SK-N-SH treated with all-trans-retinoic acid at 6 μM for 48 hours (cell line): ENCODE data around the gene FAM184B.
A peak's percentile ranks its signal among the peaks of the same experiment; 100 is the strongest.

ENCODE experiments used
- ATAC-seq: fragments of 200-7000 bp; cut with Tn5 transposase; 3 replicates; pipeline ENCODE4 v1.9.1; 2020; ENCODE audit warnings: mild to moderate bottlenecking, moderate library complexity
- ARNTL ChIP-seq: fragments of 450-650 bp; formaldehyde crosslinking; IDR thresholded peaks from 2 replicates; pipeline ENCODE4 v1.5.0; 2020; ENCODE audit warnings: low read depth, mild to moderate bottlenecking, moderate library complexity, borderline replicate concordance
- CREB5 ChIP-seq: fragments of 250-450 bp; sonication (Bioruptor Pico); IDR thresholded peaks from 2 replicates; pipeline ENCODE4 v1.5.1; 2020; ENCODE audit warnings: low read depth, mild to moderate bottlenecking, moderate library complexity
- CSRNP3 ChIP-seq: fragments of 250-450 bp; sonication (Bioruptor Pico); IDR thresholded peaks from 2 replicates; pipeline ENCODE4 v1.5.1; 2021; ENCODE audit warnings: mild to moderate bottlenecking, moderate library complexity
- ESRRG ChIP-seq: fragments of 250-450 bp; sonication (Bioruptor Pico); IDR thresholded peaks from 2 replicates; pipeline ENCODE4 v1.6.1; 2021; ENCODE audit warnings: mild to moderate bottlenecking
- GLIS3 ChIP-seq: fragments of 250-450 bp; sonication (Bioruptor Pico); IDR thresholded peaks from 2 replicates; pipeline ENCODE4 v1.5.0; 2020; ENCODE audit warnings: mild to moderate bottlenecking, moderate library complexity
- ISL1 ChIP-seq: fragments of 250-450 bp; sonication (Bioruptor Pico); IDR thresholded peaks from 2 replicates; pipeline ENCODE4 v2.1.2; 2022; ENCODE audit warnings: mild to moderate bottlenecking, moderate library complexity
- PATZ1 ChIP-seq: fragments of 250-450 bp; sonication (Bioruptor Pico); IDR thresholded peaks from 2 replicates; pipeline ENCODE4 v1.8.0; 2020; ENCODE audit warnings: mild to moderate bottlenecking, moderate library complexity, borderline replicate concordance
- POU6F1 ChIP-seq: fragments of 250-450 bp; sonication (Bioruptor Pico); IDR thresholded peaks from 2 replicates; pipeline ENCODE4 v1.8.0; 2021; ENCODE audit warnings: low read depth, mild to moderate bottlenecking, moderate library complexity, borderline replicate concordance
- PPARA ChIP-seq: fragments of 250-450 bp; sonication (Bioruptor Pico); IDR thresholded peaks from 2 replicates; pipeline ENCODE4 v1.5.0; 2020; ENCODE audit warnings: mild to moderate bottlenecking, borderline replicate concordance
- TCF4 ChIP-seq: fragments of 250-450 bp; sonication (Bioruptor Pico); IDR thresholded peaks from 2 replicates; pipeline ENCODE4 v1.8.0; 2021; ENCODE audit warnings: mild to moderate bottlenecking, moderate library complexity, borderline replicate concordance
- TOX ChIP-seq: fragments of 250-450 bp; sonication (Bioruptor Pico); IDR thresholded peaks from 2 replicates; pipeline ENCODE4 v1.8.0; 2021; ENCODE audit warnings: mild to moderate bottlenecking, moderate library complexity, borderline replicate concordance
- TSHZ2 ChIP-seq: fragments of 250-450 bp; sonication (Bioruptor Pico); IDR thresholded peaks from 2 replicates; pipeline ENCODE4 v1.5.0; 2020; ENCODE audit warnings: mild to moderate bottlenecking, moderate library complexity
- ZC3H10 ChIP-seq: fragments of 250-450 bp; sonication (Bioruptor Pico); IDR thresholded peaks from 2 replicates; pipeline ENCODE4 v1.5.1; 2021; ENCODE audit warnings: mild to moderate bottlenecking, moderate library complexity
- ZFP3 ChIP-seq: fragments of 250-450 bp; sonication (Bioruptor Pico); IDR thresholded peaks from 2 replicates; pipeline ENCODE4 v1.5.0; 2020; ENCODE audit warnings: mild to moderate bottlenecking, moderate library complexity
- ZNF565 ChIP-seq: fragments of 450-650 bp; formaldehyde crosslinking; conservative IDR thresholded peaks from 2 replicates; pipeline ENCODE4 v1.5.0; 2020; ENCODE audit warnings: low read depth, mild to moderate bottlenecking, moderate library complexity
- ZNF70 ChIP-seq: fragments of 450-650 bp; formaldehyde crosslinking; IDR thresholded peaks from 2 replicates; pipeline ENCODE4 v1.5.0; 2020; ENCODE audit warnings: mild to moderate bottlenecking, moderate library complexity

The FAM184B gene

GRCh38 chr4:17636341-17636695 lies 145.1 kb downstream of the FAM184B start:
- ATAC-seq, result peak; percentile 31
- no peak for TF ChIP-seq ESRRG (CRISPR knock-in tag)
- no peak for TF ChIP-seq ZNF70
- no peak for TF ChIP-seq ZFP3 (CRISPR knock-in tag)
- no peak for TF ChIP-seq TOX (CRISPR knock-in tag)
- no peak for TF ChIP-seq PPARA
- no peak for TF ChIP-seq CSRNP3 (CRISPR knock-in tag)
- no peak for TF ChIP-seq GLIS3 (CRISPR knock-in tag)
- TF ChIP-seq TSHZ2, result no peak
- TF ChIP-seq CREB5 (CRISPR knock-in tag), result no peak
- no peak for TF ChIP-seq ISL1 (CRISPR knock-in tag)
- no peak for TF ChIP-seq ZC3H10 (CRISPR knock-in tag)
- TF ChIP-seq PATZ1, result no peak

- no peak for ATAC-seq
- TF ChIP-seq GLIS3 (CRISPR knock-in tag) (no peak), CSRNP3 (CRISPR knock-in tag) (no peak)
These were observed 146.4 kb downstream of the FAM184B start for GRCh38 chr4:17635056-17635455.

GRCh38 chr4:17633600-17633999 lies 147.8 kb downstream of the FAM184B start:
- TF ChIP-seq POU6F1 (CRISPR knock-in tag) (no peak), TCF4 (CRISPR knock-in tag) (no peak), CREB5 (CRISPR knock-in tag) (no peak), ZNF565 (no peak), ESRRG (CRISPR knock-in tag) (no peak), TOX (CRISPR knock-in tag) (no peak), ARNTL (CRISPR knock-in tag) (no peak), PATZ1 (no peak), PPARA (no peak), ZFP3 (CRISPR knock-in tag) (no peak), ISL1 (CRISPR knock-in tag) (no peak), TSHZ2 (no peak), GLIS3 (CRISPR knock-in tag) (no peak), ZNF70 (no peak)
- no peak for ATAC-seq
